ENCODE measurements around the gene CDCA8.
"Not testable (repeated sequence)": the region's sequence is repeated elsewhere in the genome, so short reads cannot be mapped to it uniquely, and the experiment has no call there.

- TF ChIP-seq EZH2 (IDR thresholded peaks at IDR 0.05; ENCODE audit: low read length); CTCF (optimal IDR thresholded peaks at IDR 0.05 in 1 of 3, IDR thresholded peaks at IDR 0.05 in 1 of 3, conservative IDR thresholded peaks at IDR 0.05 in 1 of 3; ENCODE audit: extremely low read depth in 1 of 3, insufficient read depth in 2 of 3, low read length in 3 of 3): not testable (repeated sequence)
Measured at GRCh38 chr1:37738619-37739018, 46.3 kb downstream of the CDCA8 start.

Data from keratinocyte (primary cell).